ENCODE measurements around the gene TUB. TPM values are rescaled to one million over a fixed set of nuclear protein-coding genes. Genes with fewer than 3 reads are reported as not detected.

The TUB gene, protein sequence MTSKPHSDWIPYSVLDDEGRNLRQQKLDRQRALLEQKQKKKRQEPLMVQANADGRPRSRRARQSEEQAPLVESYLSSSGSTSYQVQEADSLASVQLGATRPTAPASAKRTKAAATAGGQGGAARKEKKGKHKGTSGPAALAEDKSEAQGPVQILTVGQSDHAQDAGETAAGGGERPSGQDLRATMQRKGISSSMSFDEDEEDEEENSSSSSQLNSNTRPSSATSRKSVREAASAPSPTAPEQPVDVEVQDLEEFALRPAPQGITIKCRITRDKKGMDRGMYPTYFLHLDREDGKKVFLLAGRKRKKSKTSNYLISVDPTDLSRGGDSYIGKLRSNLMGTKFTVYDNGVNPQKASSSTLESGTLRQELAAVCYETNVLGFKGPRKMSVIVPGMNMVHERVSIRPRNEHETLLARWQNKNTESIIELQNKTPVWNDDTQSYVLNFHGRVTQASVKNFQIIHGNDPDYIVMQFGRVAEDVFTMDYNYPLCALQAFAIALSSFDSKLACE
- 3.3 and 3.6 TPM in 2 replicates for total RNA-seq

DNA sequence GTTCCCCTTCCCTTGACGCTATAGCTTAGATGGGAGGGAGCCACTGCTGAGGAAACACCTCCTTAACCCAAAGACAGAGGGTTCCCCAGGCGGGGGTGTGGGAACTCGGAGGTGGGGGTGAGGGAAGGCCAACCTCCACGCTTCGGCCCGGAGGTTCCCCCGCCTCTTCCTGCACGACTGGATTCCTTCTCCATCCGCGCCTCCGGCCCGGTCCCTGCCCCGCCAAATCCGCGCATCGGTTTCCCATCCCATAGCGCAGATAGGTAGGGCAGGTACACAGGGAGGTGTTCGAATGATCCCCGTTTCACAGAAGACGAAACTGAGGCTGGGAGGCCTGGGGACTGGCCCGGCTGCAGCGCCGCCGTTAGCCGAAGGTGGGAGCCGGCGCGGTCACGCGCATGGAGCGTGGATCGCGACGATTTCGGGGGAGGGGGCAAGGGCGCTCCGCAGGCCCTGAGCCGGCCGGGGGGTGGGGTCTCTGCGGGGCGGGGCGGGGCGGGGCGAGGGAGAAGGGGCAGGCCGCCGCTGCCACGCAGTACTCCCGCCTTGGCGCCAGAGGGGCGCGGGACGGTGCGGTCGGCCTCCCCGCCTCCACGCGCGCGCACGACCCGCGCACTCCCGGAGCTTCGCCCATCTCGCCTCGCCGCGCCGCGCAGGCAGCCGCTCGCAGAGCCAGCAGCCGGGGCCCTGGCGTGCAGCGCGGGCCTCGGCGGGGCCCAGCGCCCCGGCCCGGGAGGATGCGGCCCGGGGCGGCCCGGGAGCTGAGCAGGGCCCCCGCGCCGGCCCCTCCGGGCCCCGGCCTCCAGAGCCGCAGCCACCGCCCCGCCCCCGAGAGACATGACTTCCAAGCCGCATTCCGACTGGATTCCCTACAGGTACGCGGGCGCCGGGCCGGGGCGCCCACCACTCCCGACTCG lies at the start of gene TUB:
Gene TUB (plus strand): TSS at position 538 of the 917 bp plus-strand sequence. CDS start 300 bp downstream, at position 838.
- Histone ChIP-seq H3K36me3 (ENCODE audit: control insufficient read depth, insufficient read depth, low read length) (no peaks in the 10 kb centered on the region), H3K27me3 (ENCODE audit: control insufficient read depth, insufficient read depth, low read length) (peaks cover 35% of the 10 kb centered on the region), H3K4me3 (ENCODE audit: low read depth, low read length) (peak within 1 kb of the TSS; percentile 35)
- TF ChIP-seq, protein P1, sequence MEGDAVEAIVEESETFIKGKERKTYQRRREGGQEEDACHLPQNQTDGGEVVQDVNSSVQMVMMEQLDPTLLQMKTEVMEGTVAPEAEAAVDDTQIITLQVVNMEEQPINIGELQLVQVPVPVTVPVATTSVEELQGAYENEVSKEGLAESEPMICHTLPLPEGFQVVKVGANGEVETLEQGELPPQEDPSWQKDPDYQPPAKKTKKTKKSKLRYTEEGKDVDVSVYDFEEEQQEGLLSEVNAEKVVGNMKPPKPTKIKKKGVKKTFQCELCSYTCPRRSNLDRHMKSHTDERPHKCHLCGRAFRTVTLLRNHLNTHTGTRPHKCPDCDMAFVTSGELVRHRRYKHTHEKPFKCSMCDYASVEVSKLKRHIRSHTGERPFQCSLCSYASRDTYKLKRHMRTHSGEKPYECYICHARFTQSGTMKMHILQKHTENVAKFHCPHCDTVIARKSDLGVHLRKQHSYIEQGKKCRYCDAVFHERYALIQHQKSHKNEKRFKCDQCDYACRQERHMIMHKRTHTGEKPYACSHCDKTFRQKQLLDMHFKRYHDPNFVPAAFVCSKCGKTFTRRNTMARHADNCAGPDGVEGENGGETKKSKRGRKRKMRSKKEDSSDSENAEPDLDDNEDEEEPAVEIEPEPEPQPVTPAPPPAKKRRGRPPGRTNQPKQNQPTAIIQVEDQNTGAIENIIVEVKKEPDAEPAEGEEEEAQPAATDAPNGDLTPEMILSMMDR (IDR thresholded peaks at IDR 0.05; ENCODE audit: insufficient read depth, low read length, poor library complexity, severe bottlenecking), result no peak
- no peak for DNase-seq (ENCODE audit: low read depth)

- TF ChIP-seq, protein P1 (IDR thresholded peaks at IDR 0.05; ENCODE audit: insufficient read depth, low read length, poor library complexity, severe bottlenecking), result no peak
- Histone ChIP-seq H3K36me3 (ENCODE audit: control insufficient read depth, insufficient read depth, low read length) (no peaks in the 10 kb centered on the region), H3K27me3 (ENCODE audit: control insufficient read depth, insufficient read depth, low read length) (peaks cover 14% of the 10 kb centered on the region), H3K4me3 (ENCODE audit: low read depth, low read length) (no peak overlapping the region)
- no peak for DNase-seq (ENCODE audit: low read depth)
Measured at GRCh38 chr11:8031248-8032115, 49.5 kb upstream of the TUB start.

GRCh38 chr11:8032122-8032521 lies 48.9 kb upstream of the TUB start:
- peaks cover 14% of the 10 kb centered on the region for H3K27me3 ChIP-seq (ENCODE audit: control insufficient read depth, insufficient read depth, low read length)
- no peak overlapping the region for H3K4me3 ChIP-seq (ENCODE audit: low read depth, low read length)
- no peak for DNase-seq (ENCODE audit: low read depth)
- H3K36me3 ChIP-seq (ENCODE audit: control insufficient read depth, insufficient read depth, low read length), result no peaks in the 10 kb centered on the region
- TF ChIP-seq, protein P1 (IDR thresholded peaks at IDR 0.05; ENCODE audit: insufficient read depth, low read length, poor library complexity, severe bottlenecking), result no peak

GRCh38 chr11:8032576-8033304 lies 48.3 kb upstream of the TUB start:
- no peak overlapping the region for H3K4me3 ChIP-seq (ENCODE audit: low read depth, low read length)
- TF ChIP-seq, protein P1 (IDR thresholded peaks at IDR 0.05; ENCODE audit: insufficient read depth, low read length, poor library complexity, severe bottlenecking), result no peak
- no peaks in the 10 kb centered on the region for H3K36me3 ChIP-seq (ENCODE audit: control insufficient read depth, insufficient read depth, low read length)
- DNase-seq (ENCODE audit: low read depth), result no peak
- H3K27me3 ChIP-seq (ENCODE audit: control insufficient read depth, insufficient read depth, low read length), result peaks cover 14% of the 10 kb centered on the region

Data from kidney epithelial cell (primary cell).